GM21528 (cell line): ENCODE data around the gene ATP2C2.

Experiments
- ATAC-seq: cut with Tn5 transposase; IDR thresholded peaks from one replicate; pipeline ENCODE4 v1.9.1; 2021; ENCODE audit warnings: mild to moderate bottlenecking, moderate library complexity; ENCODE audit not compliant: unreplicated experiment, low FRiP score

The ATP2C2 gene

DNA sequence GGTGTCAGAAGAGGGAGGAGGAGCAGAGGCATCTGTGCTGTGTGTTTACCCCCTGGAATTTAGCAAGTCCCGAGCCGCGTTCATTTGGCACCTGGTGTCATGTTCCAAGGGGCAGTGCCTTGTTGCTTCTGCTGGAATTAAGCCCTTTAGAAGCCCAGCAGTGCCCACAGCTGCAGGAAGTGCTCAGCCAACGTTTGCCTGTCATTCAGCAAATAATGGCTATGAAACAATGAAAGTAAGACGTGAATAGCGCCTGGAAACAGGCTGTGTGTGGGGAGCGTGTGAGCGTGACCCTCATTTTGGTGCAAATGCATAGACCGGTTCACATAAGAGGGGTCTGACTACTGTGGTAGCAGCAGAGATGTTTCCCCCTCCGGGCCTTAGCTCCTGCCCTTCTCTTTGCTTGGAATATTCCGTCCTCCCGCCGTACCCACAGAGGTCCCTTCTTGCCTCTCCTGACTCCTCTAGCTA, 5.8 kb upstream of the ATP2C2 start:
- no peak for ATAC-seq

- no peak for ATAC-seq
Observed at GRCh38 chr16:84366208-84366607, 2.1 kb upstream of the ATP2C2 start.

GRCh38 chr16:84367297-84367680, 1.0 kb upstream of the ATP2C2 start:
- ATAC-seq: no peak

- ATAC-seq: no peak
Observed at GRCh38 chr16:84367750-84368307, 509 bp upstream of the ATP2C2 start.

DNA sequence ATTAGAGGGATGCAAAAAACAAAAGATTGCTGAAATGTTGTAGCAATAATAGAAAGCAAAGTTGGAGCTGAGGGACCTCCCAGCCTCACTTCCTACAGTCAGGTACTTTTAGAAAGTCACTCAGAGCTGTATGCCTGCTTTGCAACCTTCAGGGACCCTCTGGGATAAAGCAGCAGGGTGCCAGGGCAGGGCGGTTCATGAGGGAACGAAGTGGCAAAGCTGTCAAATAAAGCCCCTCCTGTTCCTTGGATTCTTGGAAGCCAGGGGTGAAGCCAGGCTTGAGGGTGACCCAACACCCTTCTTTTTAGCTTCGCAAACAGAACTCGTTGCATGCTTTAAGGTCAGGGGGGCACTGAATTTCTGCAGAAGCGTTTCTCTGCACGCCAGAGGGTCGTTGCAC, 767 bp downstream of the ATP2C2 start:
- no peak for ATAC-seq

GRCh38 chr16:84369938-84370627, 1.7 kb downstream of the ATP2C2 start:
- ATAC-seq: no peak

DNA sequence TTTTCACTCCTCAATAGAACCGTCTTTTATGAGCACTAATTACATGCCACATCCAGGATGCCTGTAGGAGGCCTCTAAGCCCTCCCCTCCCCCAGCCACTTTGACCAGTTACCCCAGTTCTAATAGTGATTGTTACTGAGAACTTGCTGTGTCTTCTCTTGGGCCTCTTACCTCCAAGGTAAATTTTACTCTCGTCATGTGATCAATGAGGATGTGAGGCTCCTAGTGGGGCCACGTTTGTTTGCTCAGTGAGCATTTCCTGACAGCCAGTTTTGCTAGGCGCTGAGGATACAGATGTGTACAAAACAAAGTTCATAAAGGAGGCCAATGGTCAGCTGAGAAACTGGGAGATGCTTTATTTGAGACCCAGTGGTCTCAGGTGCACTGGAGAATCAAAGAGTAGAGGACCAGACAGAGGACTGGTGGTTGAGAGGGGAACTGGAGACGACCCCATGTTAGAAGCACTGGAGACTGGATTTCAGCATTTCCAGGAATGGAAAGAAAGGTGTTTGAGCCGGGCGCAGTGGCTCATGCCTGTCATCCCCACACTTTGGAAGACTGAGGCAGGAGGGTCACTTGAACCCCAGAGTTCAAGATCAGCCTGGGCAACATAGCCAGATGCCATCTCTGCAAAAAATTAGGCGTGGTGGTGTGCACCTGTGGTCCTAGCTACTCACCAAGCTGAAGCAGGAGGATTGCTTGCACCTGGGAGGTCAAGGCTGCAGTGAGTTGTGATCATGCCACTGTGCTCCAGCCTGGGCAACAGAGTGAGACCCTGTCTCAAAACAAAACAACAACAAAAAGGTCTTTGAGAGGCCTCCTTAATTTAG, 2.6 kb downstream of the ATP2C2 start:
- ATAC-seq: no peak

GRCh38 chr16:84371553-84371865, 3.2 kb downstream of the ATP2C2 start:
- no peak for ATAC-seq

GRCh38 chr16:84373907-84374489, 5.7 kb downstream of the ATP2C2 start:
- no peak for ATAC-seq

DNA sequence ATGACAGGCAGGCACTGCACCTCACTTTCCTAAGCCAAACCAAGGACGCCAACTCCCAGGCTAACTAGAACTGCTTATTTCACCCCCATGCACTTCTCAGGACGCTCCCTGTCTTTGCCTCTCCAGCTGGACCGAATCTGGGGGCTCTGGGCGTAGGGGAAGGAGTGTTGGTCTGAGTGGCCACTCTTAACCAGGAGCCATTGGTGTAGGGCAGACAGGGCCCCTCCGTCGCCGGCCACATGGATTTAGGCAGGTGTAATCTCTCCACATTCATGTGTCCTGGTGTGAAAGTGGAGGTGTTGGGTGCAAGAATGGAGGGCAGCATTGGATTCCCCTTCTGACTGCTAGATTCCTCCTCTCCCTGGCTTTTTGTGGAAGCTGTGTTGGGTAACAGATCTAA, 9.8 kb downstream of the ATP2C2 start:
- ATAC-seq: no peak

DNA sequence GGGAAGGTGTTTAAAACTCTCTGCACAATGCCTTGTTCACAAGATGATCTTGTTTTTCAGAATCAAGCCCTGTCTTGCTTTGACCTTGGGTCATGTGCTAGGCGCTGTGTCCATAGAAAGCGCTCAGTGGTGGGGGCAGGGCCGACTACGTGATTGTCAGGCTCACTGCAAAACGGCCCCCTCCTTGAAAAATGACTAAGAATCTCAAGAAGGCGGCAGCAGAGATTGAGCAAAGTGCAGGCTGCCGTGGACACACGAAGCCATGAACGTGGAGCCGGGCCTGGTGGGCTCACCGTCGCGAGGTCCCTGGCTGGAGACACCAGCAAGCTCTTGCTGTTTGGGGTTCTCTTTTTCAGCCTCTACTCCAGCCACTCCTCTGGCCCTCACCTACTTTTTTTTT, 10.2 kb downstream of the ATP2C2 start:
- ATAC-seq: no peak

- no peak for ATAC-seq
Observed at GRCh38 chr16:84379008-84379708, 10.8 kb downstream of the ATP2C2 start.

GRCh38 chr16:84379709-84380362, 11.5 kb downstream of the ATP2C2 start:
- ATAC-seq: no peak

GRCh38 chr16:84380405-84380804, 12.1 kb downstream of the ATP2C2 start:
- ATAC-seq: no peak

DNA sequence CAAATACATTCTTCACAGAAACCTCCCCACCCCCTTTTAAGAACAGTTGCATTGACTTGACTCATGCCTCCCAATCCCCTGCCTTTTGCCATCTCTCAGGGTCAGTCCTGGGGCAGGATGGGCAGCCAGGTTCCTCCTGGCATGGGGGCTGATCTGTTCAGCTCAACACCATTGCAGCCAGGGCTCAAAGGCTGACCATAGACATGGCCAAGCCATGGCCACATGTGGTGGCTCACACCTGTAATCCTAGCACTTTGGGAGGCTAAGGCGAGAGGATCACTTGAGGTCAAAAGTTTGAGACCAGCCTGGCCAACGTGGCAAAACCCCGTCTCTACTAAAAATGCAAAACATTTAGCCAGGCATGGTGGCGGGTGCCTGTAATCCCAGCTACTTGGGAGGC, 14.1 kb downstream of the ATP2C2 start:
- no peak for ATAC-seq

GRCh38 chr16:84383106-84383505, 14.8 kb downstream of the ATP2C2 start:
- no peak for ATAC-seq

GRCh38 chr16:84386047-84386446, 17.7 kb downstream of the ATP2C2 start:
- ATAC-seq: no peak

- no peak for ATAC-seq
Observed at GRCh38 chr16:84387021-84387420, 18.7 kb downstream of the ATP2C2 start.

DNA sequence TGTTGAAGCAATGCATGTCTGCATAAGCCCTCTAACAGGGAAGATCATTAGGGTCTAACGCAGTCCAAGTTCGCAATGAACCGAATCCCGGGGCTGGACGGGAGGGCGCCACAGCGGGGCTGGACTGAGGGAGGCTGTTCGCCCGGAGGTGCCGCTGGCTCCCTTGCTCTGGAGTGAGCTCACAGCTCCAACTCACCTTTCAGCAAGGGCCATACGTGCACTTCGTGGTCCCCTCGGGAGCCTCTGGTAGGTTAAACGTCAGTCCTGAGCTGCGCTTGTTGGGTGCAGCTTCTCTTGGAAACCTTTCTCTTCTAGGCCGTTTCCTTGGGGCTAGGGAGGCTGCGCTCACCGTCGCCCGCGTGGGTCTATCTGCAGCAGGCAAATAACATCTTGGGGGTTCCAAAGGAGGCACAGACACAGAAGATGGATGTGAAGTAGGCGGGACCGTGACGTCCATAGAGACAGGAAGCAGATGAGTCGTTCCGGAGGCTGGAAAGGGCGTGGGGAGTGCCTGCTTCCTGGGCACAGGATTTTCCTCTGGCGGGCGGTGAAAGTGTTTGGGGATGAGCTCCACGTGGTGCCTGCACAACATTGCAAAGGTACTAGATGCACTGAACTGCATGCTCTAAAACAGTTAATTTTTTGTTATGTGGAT, 21.9 kb downstream of the ATP2C2 start:
- ATAC-seq: no peak
